Activated CD4-positive, CD25-positive, alpha-beta regulatory T cell treated with anti-CD3 and anti-CD28 coated beads, Interleukin-2, amount 50 U/mL, for 24 hours (primary cell): ENCODE results near the gene MGMT.

ENCODE experiments used
- ATAC-seq, 2 donors: fragments of 150-1000 bp; cut with Tn5 transposase; one replicate each; pipeline ENCODE4 v1.10.0; 2021; ENCODE audit warnings: mild to moderate bottlenecking in 1 of 2, moderate library complexity in 1 of 2

MGMT gene

GRCh38 chr10:129811208-129811607, 344.2 kb downstream of the MGMT start:
- ATAC-seq = no peak

- no peak for ATAC-seq
These were observed 345.4 kb downstream of the MGMT start for GRCh38 chr10:129812398-129812797.

GRCh38 chr10:129814681-129815646, 347.9 kb downstream of the MGMT start:
- ATAC-seq = no peak

GRCh38 chr10:129815898-129816655, 349.0 kb downstream of the MGMT start:
- no peak for ATAC-seq

GRCh38 chr10:129816656-129817045, 349.6 kb downstream of the MGMT start:
- no peak for ATAC-seq
